Frontal cortex (tissue), 4 donors: ENCODE data around the gene NGEF. TPM values are rescaled to one million over a fixed set of nuclear protein-coding genes. Genes with fewer than 3 reads are reported as not detected.
A peak's percentile ranks its signal among the peaks of the same experiment; 100 is the strongest.
"Not testable (repeated sequence)": the region's sequence is repeated elsewhere in the genome, so short reads cannot be mapped to it uniquely, and the experiment has no call there.

Source experiments
- DNase-seq, 2 donors: peaks; one replicate each; pipeline ENCODE4 v3.0.0; 2012; ENCODE audit warnings: low spot score in 2 of 2
- FAIRE-seq: peaks from 2 replicates; lab custom pipeline; 2012; peaks lifted over from hg19 to GRCh38; lab: Jason Lieb, UNC
- total RNA-seq: library from RNA; depleted of rRNA; stranded (reverse); fragments of >200 nt; gene quantifications from one replicate; pipeline ENCODE4 v1.2.3, GENCODE V29; 2014
- donor health status: control.
- donor health status: control.
- donor health status: control.

Gene NGEF
- total RNA-seq, 1 donor from 2014 or later: 50.1 TPM

DNA sequence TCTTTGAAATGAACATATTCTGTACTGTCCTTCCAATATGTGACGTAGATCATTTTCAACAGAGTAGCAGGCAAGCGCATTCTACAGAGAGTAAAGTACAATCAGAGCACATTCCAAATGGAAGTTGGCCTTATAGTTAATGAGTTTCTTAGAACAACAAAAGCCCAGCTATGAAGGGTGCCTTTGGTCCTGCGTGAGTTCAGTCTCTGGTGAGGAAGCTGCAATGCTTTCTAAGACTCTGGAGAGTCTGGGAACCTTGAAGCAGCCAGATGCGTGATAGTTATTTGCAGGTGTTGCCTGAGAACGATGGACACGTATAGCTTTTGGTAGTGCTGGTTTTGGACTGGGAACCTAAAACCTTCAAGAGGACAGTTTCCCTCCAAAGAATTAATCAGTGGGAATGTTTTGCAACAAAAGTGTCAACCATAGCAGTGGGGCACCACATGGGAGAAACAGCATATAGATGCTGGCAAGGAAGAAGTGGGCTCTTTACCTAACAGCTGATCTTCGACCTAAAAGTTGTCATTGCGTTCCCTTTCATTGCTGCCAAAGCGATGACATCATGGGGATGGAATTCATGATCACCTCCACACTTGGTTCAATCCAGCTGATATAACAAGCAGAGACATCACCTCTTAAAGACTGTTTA is 152.3 kb downstream of the NGEF start:
- DNase-seq: no peak
- FAIRE-seq: no peak

DNA sequence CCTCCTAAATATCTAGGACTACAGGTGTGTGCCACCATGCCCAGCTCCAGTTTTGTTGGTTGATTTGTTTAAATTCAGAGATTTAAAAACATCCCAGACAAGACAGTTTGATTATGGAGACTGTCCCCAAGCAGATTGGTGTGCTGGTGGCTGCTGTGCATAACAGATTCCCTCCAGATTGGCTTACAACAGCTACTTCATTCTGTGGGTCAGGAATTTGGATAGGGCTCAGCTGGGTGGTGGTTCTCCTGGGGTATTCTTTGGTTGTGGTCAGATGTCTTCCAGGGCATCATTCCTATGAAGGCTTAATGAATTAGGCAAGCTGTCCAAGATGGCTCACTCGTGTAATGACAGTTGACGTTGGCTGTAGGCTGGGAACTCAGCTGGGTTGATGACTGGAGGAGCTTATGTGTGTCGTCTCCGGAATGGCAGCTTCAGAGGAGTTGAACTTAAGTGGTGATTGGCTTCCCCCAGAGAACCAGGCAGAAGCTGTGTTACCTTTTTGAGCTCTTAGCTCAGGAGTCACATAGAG is 153.6 kb downstream of the NGEF start:
- FAIRE-seq (no peak), DNase-seq (no peak)

GRCh38 chr2:232857158-232857563 is 155.9 kb downstream of the NGEF start:
- DNase-seq (no peak), FAIRE-seq (no peak)

DNA sequence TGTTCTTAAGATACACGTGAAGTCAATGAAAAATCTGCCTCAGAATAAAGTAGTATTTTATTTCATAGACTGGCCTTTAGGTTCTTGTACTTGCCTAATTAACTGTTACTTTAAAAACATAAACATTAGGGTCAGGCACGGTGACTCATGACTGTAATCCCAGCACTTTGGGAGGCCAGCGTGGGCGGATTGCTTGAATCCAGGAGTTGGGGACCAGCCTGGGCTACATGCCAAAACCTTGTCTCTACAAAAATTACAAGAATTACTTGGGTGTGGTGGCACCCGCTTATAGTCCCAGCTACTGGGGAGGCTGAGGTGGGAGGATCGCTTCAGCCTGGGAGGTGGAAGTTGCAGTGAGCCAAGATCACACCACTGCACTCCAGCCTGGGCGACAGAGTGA is 159.0 kb downstream of the NGEF start:
- no peak for DNase-seq
- no peak for FAIRE-seq

DNA sequence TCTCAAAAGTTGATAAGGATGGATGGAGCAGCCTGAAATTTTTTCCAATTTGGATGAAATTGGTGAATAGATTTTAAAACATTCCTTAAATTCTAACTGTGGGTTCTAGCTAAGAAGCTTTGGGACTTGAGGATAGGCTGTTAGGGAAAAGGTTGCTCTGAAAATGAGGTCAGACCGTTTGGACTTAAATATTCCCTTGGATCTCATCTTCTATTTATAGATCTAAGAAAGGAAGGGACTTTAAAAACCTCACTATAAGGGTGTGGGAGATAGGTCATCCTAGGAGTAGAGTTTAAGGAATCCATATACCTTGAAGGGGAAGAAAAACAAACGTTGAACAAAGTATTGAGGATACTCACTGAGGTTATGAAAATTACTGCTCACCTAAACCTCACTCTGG is 160.4 kb downstream of the NGEF start:
- FAIRE-seq: no peak
- no peak for DNase-seq

- FAIRE-seq, DNase-seq: not testable (repeated sequence)
Measured at GRCh38 chr2:232852081-232852480, 161.0 kb downstream of the NGEF start.

DNA sequence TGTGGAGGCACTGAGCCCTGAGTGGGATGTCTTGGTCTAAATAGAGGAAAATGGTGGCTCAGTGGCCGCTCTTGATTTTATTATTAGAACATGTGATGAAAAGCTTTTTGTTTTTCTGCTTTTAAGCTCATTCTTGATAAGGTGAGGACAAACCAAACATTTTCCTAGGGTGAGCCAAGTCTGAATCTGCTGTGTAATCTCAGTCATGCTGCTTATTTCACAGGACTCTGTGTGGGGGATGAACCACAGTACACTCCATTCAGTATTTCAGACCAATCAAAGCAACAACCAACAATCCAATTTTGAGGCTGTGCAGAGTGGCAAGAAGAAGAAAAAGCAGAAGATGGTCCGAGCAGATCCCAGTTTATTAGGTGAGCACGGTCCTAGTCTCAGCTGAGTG is 163.0 kb downstream of the NGEF start:
- DNase-seq: no peak
- no peak for FAIRE-seq

GRCh38 chr2:232846055-232846454 is 167.0 kb downstream of the NGEF start:
- DNase-seq (no peak), FAIRE-seq (no peak)

DNA sequence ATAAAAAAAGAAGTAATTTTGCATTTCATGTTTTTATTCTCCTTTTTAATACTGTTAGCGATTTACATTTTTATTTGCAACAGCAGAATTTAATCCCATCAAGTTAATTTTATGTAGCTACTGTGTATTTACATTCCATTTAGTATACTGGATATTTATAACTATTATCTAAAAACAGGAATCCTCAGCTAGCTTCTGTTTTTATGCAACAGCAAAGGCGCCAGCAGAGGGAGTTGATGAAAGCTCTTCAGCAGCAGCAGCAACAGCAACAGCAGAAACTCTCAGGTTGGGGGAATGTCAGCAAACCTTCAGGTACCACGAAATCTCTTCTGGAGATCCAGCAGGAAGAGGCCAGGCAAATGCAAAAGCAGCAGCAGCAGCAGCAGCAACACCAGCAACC is 169.2 kb downstream of the NGEF start:
- FAIRE-seq: no peak
- peak in 1 of 2 donors; percentile 21 for DNase-seq

- DNase-seq: no peak
- no peak for FAIRE-seq
Measured at GRCh38 chr2:232842689-232843088, 170.4 kb downstream of the NGEF start.

DNA sequence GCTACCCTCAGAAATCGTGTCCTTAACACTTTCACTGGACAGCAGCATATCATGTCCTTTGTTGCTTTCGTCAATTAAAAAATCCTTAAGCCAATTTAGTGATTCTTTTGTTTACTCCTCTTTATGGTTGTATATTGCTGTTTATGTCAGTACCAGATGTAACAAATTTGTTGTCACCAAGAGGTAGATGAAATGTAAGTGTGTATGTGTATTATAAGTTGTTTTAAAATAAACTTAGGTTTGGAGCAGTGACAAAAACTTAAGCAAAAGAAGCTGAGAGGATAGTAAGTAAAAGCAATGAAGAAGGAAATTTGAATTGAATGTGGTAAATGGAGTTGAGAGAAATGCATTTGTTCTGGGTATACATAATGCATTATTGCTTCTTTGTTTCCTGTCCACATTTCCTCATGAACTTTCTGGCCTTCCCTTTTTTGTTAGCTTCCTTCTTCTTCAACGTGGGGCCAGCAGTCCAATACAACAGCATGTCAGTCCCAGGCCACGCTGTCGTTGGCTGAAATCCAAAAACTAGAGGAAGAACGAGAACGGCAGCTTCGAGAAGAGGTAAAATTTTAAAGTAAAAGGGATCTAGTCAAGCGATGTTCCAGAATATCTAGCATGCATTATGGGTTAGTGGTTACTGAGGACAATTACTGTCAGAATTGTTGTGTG is 173.5 kb downstream of the NGEF start:
- FAIRE-seq (no peak), DNase-seq (peak in 1 of 2 donors; percentile 29)

DNA sequence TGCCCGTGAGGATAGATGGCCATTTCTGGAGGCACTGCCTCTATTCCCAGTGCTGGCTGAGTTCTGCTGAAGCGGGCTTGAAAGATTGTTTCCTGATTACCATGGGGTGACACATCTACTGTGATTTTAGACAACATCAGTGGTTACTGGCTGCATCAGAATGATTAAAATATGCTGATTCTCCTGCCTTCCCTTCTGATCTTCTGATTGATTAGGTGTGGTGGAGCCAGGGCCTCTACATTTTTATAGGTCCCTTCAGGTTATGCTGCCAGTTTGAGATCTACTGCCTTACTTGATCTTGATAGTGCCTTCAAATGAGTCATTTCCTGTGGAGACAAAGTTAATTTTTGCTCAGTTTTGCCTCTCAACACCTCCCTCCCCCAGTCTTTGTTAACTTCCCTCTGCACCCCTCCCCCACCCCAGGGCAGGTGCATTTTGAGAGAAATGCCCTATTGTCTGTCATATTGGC is 174.6 kb downstream of the NGEF start:
- DNase-seq: no peak
- no peak for FAIRE-seq

GRCh38 chr2:232836934-232837333 is 176.1 kb downstream of the NGEF start:
- FAIRE-seq (no peak), DNase-seq (no peak)

DNA sequence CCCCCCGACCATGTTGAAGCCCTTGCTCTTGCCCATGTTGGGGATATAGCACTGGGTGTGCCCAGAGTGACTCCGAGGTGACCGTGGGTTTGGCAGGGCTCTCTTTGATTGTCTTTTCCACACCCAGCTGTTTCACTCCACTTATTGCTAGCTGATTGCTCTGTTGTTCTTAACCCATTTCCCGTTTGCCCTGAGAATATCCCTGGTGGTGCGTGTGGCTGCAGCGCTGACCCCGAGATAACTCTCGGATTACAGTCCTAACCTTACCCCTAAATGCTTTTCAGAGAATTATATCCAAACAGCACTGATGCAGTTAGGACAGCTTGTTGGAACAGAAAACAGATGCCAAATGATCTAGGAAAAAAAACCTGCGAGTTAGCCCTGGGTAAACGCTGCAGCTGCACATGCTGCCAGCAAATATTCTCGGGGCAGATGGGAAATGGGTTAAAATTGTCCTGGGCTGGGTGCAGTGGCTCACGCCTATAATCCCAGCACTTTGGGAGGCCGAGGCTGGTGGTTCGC is 177.3 kb downstream of the NGEF start:
- FAIRE-seq: no peak
- DNase-seq: no peak

DNA sequence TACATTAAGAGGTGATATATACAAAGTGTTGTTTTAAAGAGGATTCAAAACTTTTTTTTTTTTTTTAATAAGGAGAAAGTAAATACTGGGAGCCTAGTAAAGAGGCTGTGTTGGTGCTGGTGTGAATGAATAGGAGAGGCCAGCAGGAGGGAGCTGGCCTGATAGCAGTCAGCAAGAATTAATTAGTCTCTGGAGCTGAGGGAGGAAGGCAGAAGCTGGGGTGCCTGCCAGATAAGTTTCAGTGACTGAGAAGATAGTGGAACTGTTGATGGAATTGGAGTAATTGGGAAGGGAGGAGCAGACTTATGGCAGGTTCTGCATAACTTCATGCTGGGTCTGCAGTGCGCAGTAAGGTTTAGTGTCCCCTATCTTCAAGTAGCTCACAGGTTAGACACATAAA is 179.2 kb downstream of the NGEF start:
- DNase-seq (no peak), FAIRE-seq (no peak)

DNA sequence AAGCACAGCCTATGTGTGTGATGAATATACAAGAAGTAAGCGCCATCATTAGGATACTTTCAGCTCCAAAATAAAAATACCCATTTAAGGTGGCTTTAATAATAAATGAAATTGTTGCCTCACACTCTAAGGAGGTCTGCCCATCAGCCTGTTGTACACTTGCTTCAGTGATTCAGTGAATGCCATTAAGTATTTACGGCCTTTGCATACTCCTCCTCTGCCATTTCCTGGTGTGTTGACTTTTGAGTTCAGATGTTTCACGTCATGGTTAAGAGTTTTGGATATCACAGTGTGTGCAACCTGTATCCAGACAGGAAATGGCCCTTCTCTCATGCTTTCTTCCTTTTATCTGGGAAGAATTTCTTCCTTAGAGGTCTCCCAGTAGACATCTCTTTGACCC is 181.6 kb downstream of the NGEF start:
- FAIRE-seq (no peak), DNase-seq (no peak)

- FAIRE-seq (no peak), DNase-seq (no peak)
Measured at GRCh38 chr2:232829988-232830387, 183.1 kb downstream of the NGEF start.
